KG1 (cell line): ENCODE results near the gene TEX22.
"Not testable (repeated sequence)": the region's sequence is repeated elsewhere in the genome, so short reads cannot be mapped to it uniquely, and the experiment has no call there.

Experiments used
- DNase-seq: peaks from one replicate; lab custom pipeline; 2025; lab: John Stamatoyannopoulos, UW

The TEX22 gene, protein sequence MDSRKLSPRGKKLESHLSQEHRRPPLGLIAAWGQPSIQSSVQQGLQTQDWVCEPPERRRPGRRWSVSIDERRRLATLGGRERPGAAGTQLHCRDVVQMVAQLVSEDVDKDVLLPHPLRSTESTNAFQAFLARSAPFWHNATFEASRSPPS

DNA sequence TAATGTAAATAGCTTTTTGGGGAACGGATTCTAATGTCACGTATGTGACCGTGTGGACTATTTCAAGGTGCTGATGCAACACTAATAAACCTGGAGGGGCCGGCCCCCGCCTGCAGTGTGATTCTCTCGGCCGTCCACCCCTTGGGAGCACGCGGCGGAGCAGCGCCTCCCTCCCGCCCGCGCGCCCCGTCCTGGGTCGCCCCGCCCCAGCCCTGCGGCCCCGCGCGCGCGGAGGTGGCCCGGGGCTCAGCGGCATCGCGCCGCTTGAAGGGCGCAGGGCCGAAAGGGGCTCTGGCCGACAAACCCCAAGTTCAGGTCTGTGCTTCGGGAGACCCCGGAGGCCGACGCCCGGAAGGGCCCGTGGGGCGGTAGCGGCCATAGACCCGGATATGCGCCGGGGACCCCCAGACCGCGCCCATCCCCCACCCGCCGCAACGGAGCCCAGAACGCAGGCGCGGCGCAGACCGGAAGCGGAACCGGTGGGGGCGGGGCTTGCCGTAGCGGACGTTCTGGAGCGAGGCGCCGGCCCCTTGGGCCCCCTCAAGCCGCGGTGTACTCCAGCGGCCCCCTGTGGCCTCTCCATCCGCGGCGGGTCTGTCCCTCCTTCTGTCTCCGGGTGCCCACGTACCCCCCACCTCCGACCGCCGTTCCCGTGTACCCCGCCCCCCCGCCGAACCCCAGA is at the start of gene TEX22:
TSS of gene TEX22 (plus strand) at position 495 of the 682 bp plus-strand sequence. CDS start 803 bp downstream, outside the sequence.
- DNase-seq, result peak; percentile 85

DNA sequence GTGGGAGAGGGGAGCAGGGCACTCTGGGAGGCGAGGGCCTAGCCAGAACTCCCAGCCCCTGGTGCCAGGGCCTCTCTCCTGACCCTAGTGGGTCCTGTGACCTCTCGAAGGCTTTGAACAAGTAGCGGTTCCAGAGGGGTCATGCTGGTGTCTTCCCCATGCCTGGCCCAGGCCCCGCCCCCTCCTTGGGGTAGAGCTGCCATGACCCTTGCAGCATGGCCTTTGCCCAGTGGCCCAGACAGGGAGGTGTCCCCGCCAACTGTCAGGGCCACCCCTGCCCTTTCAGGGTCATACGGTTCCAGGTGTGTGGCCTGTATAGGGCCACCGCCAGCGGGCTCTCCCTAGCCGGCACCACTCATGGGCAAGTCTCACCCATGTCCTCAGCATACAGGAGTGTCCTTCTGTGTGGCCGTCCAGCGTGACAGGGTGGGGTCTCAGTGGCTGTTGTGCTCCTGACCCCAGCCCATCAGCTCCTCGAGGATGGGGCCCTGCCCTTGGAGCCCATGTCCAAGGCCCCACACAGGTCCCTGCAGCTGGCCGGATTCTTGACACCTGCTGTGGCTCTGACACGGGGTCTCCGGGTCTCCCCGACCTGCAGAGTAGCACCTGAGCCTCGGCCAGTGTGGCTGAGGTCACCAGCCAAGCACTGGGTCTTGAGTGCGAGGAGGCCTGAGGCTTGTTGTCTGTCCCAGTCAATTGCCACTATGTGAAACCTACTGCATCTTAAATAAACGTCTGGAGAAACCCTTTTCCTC is 49.2 kb upstream of the TEX22 start:
- DNase-seq, result no peak

DNA sequence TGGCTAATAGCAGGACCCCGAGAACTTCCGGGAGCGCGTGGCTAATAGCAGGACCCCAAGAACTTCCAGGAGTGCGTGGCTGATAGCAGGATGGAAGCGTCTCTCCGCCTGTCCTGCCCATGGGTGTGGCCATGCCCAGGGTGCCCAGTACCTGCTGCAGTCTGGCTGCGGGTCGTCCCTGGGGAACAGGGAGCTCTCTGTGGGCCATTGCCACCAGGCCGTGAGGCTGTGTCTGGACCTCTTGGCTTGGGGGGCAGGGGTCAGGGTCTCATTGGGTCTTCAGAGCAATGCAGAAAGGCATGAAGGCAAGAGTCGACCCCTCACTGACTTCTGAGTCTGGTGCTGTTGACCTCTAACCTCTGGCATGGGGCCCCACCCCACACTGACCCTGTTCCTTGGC is 48.3 kb upstream of the TEX22 start:
- DNase-seq, result no peak

DNA sequence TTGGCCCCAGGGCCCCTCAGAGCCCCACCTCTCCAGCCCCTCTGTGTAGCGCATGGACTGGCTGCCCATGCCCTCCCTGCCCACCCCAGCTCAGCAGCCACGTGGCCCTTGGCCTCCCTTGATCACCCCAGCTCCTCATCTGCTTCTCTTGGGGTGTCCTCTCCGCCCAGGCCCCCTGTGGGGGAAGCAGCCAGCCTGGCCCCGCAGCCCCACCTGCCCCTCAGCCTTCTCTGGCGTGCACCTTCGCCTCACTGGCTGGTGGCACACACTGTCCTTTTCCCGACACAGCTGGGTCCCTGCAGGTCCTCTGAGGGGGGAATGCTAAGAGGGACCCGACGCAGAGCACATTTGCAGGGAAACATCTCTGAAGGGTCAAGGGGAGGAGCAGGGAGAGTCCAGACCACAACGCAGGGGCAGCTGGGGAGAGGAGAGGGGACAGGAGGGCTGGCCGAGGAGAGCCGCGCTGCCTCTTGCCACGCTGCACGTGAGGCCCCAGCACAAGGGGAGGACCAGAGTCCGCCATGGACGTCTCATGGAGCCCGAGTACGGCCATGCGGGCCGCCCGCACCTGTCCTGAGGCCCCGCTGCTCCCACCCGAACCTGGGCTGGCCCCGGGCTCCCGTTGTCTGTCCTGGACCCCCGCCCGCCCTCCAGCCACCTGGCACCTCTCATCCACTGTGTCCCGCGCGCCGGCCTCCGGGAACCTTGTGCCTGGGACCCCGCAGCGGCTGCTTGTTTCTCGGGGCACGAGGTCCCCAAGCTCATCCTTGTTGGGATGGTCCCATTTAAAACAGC is 47.7 kb upstream of the TEX22 start:
- DNase-seq, result no peak

- no peak for DNase-seq
Measured at GRCh38 chr14:105351410-105351809, 46.9 kb upstream of the TEX22 start.

- peak; percentile 56 for DNase-seq
Measured at GRCh38 chr14:105351920-105352851, 46.2 kb upstream of the TEX22 start.

DNA sequence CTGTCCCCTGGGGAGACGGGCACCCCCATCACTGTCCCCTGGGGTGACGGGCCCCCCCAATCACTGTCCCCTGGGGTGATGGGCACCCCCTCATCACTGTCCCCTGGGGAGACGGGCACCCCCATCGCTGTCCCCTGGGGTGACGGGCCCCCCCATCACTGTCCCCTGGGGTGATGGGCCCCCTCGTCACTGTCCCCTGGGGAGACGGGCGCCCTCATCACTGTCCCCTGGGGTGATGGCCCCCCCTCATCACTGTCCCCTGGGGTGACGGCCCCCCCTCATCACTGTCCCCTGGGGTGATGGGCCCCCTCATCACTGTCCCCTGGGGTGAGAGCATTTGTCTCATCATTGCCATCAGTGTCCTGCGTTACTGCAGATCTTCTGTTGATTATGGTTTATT is 45.2 kb upstream of the TEX22 start:
- DNase-seq, result no peak

GRCh38 chr14:105354541-105354940 is 43.8 kb upstream of the TEX22 start:
- no peak for DNase-seq

- no peak for DNase-seq
Measured at GRCh38 chr14:105355049-105355575, 43.2 kb upstream of the TEX22 start.

DNA sequence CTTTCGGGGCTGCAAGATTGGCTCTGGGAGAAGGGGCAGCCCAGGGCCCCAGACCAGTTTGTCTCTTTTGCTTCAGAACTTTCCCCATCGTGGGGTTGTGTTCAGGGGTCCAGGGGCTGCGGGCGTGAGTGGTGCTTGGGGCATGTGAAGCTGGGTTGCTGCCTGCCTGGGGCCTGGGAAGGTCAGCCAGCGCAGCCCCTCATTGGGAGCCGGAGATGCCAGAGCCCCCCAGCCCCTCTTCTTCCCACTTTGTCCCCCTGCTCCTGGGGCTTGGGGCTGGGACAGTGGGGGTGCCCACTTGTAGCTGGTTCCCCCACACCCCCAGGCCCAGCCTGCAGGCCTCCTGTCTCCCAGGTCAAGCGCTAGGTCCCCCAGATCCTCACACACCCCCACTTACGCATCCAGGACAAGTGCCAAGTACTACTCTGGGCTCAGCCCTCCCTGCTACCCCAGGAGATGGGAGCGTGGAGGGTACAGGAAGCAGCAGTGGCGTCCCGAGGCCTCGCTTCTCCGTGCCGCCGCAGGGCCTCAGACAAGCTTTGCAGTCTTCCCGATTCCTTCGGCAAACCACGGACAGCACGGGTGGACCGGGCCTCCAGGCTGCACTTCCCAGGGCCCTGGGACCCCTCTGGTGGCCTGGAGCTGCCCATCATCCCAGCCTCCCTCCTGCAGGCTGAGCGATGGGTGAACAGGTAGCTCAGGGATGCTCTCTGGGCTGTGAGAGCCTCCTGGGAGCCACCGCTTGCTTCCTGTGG is 42.3 kb upstream of the TEX22 start:
- no peak for DNase-seq

- no peak for DNase-seq
Measured at GRCh38 chr14:105356927-105357326, 41.4 kb upstream of the TEX22 start.

DNA sequence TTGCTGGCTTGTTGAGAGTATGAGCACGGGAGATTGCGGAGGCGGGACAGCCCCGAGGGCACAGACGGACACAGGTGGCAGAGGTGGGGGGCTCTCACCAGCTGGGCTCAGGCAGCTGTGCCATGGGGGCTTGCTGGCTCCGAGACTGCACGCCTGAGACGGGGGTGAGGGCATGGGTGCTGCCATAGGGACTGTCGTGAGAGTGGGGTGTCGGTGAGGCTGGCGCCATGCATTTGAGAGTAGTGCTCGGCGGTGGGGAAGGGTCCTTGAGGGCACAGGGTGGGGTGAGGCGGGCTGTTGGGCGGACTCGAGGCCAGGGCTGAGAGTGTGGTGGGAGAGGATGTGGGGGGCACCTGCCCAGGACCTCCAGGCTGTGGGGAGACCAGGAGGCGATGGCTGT is 40.7 kb upstream of the TEX22 start:
- DNase-seq, result no peak

GRCh38 chr14:105358140-105358846 is 40.0 kb upstream of the TEX22 start:
- no peak for DNase-seq

DNA sequence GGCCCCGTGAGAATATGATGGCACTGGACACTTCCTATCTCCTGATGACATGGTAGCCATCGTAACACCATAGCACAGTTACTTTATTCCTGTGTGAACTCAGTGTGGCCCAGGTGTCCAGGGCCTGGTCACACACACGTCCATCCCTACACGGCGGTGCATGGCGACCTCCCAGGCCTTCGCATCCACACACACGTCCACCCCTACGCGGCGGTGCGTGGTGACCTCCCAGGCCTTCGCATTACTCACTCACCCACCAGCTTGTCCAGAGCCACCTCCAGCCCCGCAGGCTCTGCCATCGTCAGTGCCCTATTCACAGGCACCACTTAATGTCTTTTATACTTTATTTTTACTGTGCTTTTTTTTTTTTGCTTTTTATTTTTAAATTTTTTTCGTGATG is 39.4 kb upstream of the TEX22 start:
- no peak for DNase-seq

DNA sequence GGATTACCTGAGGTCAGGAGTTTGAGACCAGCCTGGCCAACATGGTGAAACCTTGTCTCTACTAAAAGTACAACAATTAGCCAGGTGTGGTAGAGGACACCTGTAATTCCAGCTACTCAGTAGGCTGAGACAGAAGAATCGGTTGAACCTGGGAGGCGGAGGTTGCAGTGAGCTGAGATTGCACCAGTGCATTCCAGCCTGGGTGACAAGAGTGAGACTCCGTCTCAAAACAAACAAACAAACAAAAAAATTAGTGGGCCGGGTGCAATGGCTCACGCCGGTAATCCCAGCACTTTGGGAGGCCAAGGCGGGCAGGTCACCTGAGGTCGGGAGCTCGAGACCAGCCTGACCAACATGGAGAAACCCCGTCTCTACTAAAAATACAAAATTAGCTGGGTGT is 36.9 kb upstream of the TEX22 start:
- not testable (repeated sequence) for DNase-seq

GRCh38 chr14:105363847-105364708 is 34.3 kb upstream of the TEX22 start:
- DNase-seq, result no peak

GRCh38 chr14:105365101-105365500 is 33.2 kb upstream of the TEX22 start:
- no peak for DNase-seq

DNA sequence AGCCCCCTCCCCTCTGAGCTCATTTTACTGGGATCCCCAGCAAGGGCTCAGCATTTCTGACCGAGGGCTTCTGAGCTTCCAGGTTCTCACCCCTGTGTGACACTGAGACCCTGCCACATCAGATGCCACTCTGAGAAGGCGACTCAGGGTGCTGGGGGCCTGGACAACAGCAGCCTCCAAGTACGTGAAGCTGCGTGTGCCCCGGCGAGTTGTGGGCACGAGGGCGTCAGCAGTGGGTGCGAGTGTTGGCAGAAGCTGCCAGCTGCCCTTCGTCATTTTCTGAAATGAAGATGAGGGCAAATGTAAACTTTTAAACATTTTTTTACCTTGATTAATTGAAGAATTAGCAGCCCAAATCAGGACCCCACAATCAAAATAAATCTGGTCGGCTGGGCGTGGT is 32.7 kb upstream of the TEX22 start:
- DNase-seq, result no peak
